Stimulated activated CD4-positive, alpha-beta T cell treated with anti-CD3 and anti-CD28 coated beads, Interleukin-12 subunit alpha, Interleukin-12 subunit beta, amount 100 ng/mL, for 4 hours (primary cell): ENCODE data around the gene TMEM31.
"Not testable (repeated sequence)": the region's sequence is repeated elsewhere in the genome, so short reads cannot be mapped to it uniquely, and the experiment has no call there.

Experiments
- DNase-seq: peaks from one replicate; pipeline ENCODE4 v3.0.0-alpha.2; 2020

The TMEM31 gene

DNA sequence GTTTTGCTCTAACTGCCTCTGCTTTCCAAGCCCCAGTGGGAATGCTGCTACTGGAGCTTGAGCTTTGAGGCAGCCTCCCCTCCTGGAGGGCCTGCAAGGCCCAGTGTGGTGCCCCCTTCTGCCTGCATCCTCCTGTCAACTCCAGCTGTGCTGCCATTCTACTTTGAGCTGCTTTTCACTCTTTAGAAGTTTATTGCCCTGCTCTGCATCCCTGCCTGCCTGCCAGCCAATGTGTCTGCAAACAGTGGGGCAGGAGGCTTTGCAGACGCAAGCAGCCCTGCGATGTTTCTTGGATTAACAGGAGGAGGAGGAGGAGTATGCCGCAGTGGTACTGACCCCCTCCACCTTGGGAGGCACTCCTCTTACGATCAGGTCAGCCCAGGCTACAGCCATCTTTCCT is 16.4 kb downstream of the TMEM31 start:
- DNase-seq = no peak

DNA sequence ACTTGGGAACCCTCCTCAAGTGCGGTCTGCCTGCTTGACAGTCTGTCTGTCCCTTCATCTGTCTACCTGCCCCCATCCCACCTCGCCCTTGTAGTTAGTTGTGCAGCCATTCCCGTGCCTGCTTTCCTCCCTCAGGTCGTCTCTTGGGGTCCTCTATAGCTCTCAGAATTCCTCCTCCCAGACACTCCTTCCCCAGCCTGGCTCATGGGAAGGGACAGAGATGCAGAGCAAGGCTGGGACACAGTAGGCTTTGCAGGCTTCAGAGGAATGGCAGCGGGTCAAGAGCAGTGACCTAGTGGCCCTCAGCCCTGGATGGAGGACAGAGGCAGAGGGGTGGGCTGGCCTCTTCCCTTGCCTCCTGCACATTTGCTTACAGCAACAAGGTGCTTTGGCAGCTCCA is 18.3 kb downstream of the TMEM31 start:
- DNase-seq = no peak

DNA sequence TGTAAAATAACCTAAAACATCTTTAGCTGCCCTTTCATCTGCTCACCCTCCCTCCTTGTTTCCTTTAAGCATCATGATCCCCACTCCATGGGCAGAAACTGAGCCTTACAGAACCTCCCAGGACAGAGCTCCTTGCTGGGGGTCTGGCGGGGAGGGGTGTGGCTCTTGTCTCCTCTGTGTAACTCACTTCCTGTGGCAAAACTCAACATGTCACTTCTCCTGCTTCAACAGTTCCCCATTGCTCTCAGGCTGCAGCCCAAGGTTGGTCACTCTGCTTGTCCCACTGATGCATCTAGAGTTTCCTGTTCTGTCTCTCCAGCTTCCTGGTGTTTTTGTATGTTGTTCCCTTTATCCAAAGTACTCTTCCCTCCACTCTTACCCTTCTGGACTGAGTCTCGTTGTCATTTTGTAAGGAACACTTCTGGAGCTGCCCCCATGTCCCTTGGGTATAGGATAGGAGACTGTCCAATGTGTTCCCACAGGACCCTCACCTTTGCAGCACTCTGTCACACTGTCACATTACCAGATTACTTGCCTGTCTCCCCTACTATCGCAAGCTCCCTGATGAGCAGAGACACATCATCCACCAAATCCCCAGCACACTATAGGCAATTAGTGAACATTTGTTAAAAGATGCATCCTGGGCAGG is 19.6 kb downstream of the TMEM31 start:
- DNase-seq = no peak

DNA sequence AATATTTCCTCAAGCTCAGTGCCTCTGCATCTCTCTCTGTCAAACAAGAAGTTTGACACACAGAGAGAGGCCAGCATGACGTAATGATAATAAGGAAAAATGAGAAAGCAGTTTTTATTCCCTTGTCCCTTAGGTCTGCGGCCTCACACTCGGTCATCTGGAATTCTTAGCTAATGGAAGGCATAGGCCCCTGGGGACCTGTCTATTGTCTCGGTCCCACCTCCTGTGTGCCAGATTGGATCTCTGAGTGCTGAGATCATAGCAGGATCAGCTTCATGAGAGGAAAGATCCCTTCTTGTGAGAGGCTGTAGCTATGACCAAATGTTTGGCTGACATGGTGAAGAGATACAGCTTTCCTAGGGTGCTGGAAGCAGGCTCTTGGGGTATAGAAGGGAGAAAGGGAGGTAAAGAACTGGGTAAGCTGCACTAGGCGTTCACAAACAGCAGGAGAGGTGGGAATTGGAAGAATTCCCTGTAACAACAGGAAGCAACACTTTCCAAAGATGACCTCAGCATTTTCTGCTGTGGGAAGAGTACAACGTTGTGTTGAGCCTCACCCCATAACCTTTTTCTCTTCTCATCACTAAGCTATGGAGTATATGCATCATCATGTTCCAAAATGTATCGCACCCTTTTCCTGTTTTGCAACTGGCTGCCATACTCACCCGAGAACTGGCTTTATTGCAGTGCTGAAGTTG is 20.2 kb downstream of the TMEM31 start:
- DNase-seq = no peak

DNA sequence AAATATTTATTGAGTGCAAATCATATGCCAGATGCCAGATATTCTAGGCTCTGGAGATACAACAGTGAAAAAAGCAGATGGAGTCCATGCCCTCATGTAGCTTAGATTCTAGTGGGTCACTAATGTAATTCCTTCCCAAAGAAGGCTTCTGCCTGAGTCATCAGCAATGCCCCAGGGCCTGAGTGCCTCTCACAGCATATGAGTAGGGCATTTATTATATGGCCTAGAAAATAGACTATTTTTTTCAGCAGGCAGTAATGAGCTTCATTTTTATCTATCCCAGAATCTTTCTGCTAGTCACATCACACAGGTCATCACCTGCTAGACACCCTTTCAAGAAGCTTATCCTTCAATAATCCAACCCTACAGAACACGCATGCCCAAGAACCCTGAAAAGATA is 22.3 kb downstream of the TMEM31 start:
- no peak for DNase-seq

DNA sequence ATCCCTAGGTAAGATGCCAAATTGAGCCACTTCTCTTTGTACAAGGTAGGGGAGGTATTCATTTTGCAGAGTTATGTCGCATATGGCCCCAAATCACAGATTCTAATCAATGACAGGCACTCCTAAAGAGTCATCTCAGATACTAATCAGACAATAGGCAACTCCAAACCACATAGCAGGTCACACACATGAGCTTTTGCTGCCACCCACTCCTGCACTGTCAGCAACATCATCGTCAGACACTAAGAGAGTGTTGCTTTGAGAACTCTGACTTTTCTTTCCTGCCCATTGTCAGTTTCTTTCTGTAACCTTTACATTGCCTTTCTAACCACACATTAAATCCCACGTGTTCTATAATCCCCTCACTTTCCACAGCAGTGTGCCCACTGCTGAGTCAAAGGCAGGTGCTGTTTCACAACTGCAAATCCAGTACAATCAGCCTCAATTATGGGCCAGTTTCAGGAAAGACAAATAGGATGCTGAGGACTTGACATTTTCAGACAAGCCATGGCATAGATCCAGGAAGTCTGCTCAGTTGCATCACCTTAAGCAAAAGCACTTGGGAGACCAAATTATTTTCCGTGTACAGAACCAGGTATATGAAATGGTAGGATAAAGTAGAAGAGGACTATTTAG is 23.5 kb downstream of the TMEM31 start:
- no peak for DNase-seq

DNA sequence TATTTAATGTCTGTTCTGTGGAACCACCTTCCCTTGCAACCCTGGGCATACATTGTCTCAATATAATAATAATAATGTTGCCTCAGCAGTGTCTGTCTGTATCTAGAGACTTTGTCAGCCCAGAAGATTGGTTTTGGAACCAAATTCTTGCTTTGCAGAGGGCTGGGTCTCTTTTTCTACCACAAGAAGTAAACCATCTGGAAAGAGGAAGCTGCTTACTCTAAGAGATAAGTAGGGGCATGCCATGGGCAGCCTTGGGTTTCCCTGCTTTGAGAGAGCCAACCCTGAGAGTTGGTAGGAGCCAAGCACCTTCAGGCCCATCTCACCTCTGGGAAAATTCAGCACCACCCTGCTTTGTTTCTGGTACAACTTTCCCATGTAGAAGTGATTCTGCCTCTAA is 27.0 kb downstream of the TMEM31 start:
- no peak for DNase-seq

DNA sequence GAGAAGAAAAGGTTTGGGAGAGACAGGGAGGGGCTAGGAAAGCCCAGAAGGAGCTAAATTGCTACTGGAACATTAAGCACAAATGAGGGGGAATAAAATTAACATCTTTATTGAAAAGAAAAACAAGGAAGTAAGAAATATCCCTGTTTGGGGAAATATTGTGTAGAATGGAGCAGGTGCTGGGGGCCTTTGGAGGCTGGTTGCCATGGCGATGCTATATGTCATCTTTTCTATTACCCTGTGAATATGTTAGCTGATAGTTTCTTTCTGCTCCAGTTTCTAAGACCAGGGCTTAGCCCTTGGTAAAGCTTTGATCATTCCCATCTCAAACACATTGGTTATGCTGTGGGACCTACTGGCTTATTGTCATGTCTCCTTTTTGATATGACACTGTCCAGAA is 28.7 kb downstream of the TMEM31 start:
- DNase-seq = no peak

DNA sequence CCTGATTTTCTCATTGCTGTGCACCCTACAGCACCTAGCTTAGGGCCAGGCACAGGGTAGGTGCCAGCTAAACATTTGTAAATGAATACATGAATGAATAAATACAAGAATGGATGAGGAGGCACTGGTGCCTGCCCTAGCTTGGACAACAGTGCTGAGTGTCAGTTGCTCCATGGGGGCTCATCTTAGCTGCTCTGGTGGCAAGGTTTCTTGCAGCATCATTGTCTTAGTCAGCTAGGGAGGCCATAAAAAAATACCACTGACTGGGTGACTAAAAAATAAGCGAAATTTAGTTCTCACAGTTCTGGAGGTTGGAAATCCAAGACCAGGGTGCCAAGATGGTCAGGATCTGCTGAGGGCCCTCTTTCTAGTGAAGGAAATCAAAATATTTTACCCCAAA is 31.2 kb downstream of the TMEM31 start:
- no peak for DNase-seq

DNA sequence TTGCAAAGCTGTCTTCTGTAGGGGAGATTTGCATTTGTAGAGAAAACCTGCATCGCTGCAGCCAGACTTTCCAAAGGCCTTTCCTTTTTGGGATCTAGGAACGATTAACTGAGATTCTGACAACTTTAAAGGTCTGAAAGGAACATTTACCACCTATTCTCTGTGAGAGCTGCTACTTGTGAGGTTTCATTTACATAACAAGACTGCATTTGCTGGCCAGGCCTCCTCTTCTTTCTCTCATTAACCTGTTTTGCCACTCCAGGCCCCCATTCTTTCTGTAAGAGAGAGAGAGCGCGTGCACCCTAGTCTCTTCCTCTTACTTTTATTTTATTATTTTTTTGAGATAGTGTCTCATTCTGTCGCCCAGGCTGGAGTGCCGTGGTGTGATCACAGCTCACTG is 31.6 kb downstream of the TMEM31 start:
- DNase-seq = no peak

DNA sequence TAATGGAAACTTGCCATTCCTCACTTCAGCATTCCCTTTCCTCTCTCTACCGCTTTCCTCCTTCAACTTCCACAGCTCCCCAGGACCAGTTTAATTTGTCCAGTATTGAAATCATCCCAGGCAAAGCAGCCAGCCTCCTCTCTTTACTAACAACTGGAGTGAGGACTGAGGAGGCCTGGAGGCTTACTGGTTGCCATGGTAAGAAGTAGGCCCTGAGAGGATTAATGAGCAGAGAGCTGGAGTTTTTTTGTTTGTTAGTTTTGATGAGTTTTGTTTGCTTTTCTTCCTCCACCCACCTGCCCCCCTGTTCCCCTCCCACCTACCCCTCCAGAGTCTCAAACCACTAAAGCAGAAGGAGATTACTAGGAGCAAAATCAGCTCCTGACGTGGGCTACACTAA is 36.5 kb downstream of the TMEM31 start:
- DNase-seq = no peak

DNA sequence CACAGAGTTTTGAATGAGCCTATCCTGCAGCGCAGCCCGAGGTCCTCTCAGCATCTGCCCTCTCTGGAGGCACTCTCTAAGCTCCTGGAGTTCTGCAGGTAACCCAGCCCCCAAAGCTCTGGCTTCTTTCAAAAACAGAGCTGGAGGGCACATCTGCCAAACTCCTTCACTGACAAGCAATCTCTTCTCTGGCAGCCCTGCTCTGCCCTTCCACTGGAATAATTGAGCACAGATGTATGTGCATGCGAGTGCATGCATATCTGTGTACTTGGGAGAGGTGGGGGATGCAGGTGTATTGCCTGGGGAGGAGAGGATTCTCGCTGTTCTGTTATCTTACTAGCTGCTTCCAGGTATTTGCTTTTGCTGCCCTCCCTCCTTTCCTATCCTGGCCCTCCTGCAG is 43.7 kb downstream of the TMEM31 start:
- DNase-seq = no peak

DNA sequence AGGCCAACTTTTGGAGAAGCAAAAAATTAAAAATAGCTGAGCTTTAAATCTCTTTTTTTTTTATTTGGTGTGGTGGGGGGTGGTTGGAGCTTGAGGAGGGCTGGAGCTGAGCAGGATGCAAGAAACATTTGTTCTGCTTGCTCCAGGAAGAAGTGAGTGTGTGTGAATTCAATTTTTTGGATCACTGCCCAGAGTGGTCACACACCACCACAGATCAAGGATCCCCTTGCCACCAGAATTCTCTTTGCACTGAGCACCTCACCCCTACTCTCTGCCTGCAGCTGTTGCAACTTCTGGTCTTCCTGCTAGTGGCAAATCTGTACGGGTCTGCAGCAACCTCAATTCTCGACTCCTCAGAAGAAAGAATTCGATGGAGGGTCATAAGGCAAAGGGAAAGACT is 46.0 kb downstream of the TMEM31 start:
- no peak for DNase-seq

DNA sequence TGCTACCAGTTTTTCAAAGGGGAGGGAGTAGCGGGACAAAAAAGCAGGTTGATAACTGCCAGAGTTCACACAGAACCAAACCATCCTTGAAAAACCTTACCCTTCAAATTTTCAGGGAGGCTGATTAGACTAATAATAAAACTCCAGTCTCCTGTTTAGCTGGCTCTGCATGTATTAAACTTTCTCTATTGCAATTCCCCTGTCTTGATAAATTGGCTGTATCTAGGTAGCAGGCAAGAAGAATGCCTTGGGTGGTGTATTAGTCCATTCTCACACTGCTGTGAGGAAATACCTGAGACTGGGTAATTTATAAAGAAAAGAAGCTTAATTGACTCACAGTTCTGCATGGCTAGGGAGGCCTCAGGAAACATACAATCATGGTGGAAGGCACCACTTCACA is 47.8 kb downstream of the TMEM31 start:
- no peak for DNase-seq

DNA sequence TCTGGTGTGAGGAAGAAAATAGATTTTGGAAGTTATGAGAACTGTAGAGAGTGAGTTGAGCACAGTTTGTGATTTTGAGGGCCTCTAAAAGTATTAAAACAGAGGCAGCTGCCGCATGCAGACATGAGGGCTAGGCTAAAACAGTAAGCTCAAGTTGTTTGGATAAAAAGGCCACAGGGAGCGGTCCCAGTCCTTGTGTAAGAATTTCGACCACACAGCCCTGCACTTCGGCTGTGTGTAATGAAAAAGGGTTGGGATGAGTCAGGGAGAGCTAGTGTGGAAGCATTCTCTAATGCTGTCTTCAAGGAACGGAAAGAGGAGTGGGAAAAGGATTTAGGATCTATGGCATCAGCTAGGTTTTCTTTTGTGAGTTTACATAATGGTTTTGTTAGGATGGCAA is 52.8 kb downstream of the TMEM31 start:
- DNase-seq = not testable (repeated sequence)
